ENCODE results near the gene ZNF616. TPM values are rescaled to one million over a fixed set of nuclear protein-coding genes. Genes with fewer than 3 reads are reported as not detected.

Gene ZNF616
- polyA plus RNA-seq, 1 of the 3 experiments (the other 2 are of a cell fraction), result 1.5 TPM

- Histone ChIP-seq H4K20me1 (ENCODE audit: insufficient read depth) (no peaks in the 10 kb centered on the region), H3K9ac (peak within 1 kb of the TSS; percentile 72), H3K4me3 (ENCODE audit: low read depth in 2 of 2, low read length in 1 of 2) (peak within 1 kb of the TSS; percentile 72 to 76), H3F3A (replicated peaks; ENCODE audit: insufficient read depth) (no peaks in the 10 kb centered on the region), H3K36me3 (replicated peaks in 1 of 2; ENCODE audit: control insufficient read depth in 1 of 2, insufficient read depth in 2 of 2, low read length in 1 of 2) (peaks cover 6 to 21% of the 10 kb centered on the region in 2 experiments), H3K27ac (ENCODE audit: low read depth in 2 of 2, low read length in 1 of 2) (peak within 1 kb of the TSS; percentile 33 to 81; a peak in 3 of 4 replicates), H3K9me3 (no peaks in the 10 kb centered on the region), H3K79me2 (ENCODE audit: insufficient read depth) (no peaks in the 10 kb centered on the region), H3K27me3 (ENCODE audit: insufficient read depth) (no peaks in the 10 kb centered on the region), H3K4me1 (ENCODE audit: control insufficient read depth in 1 of 2, insufficient read depth in 2 of 2, low read depth in 1 of 2, low read length in 1 of 2) (peaks cover 0 to 12% of the 10 kb centered on the region in 2 experiments; a peak in 1 of 4 replicates), H3K4me2 (peak within 1 kb of the TSS; percentile 89), H3K9me2 (no peaks in the 10 kb centered on the region), H2AFZ (ENCODE audit: low read depth) (peak within 1 kb of the TSS; percentile 98)
- 6% methylated on average over 37 of the region's 37 CpGs for WGBS (ENCODE audit: low lambda C conversion rate)
- peak; percentile 92 for DNase-seq
- TF ChIP-seq GABPA (IDR thresholded peaks at IDR 0.05; ENCODE audit: low read depth) (peak; percentile 80), GATA2 (CRISPR knock-in tag; IDR thresholded peaks at IDR 0.05) (no peak), TAF1 (IDR thresholded peaks at IDR 0.05; ENCODE audit: borderline replicate concordance, low read depth, low read length) (peak; percentile 58; the same call in 1 of the 2 replicates), POLR2AphosphoS5 (IDR thresholded peaks at IDR 0.05; ENCODE audit: low read depth, low read length) (peak; percentile 83), ELF1 (IDR thresholded peaks at IDR 0.05) (peak; percentile 69), MXI1 (IDR thresholded peaks at IDR 0.05; ENCODE audit: low read depth, low read length) (peak; percentile 53; the same call in 1 of the 2 replicates), REST (IDR thresholded peaks at IDR 0.05; ENCODE audit: low read depth, low read length) (peak; percentile 42; the same call in 1 of the 2 replicates)
- TF ChIP-seq, protein P1, sequence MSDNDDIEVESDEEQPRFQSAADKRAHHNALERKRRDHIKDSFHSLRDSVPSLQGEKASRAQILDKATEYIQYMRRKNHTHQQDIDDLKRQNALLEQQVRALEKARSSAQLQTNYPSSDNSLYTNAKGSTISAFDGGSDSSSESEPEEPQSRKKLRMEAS (IDR thresholded peaks at IDR 0.05; ENCODE audit: low read depth), result no peak
- POLR2A ChIA-PET, result interaction anchor here (0.6 to 2.0 kb wide), 3 partner anchors 9 to 522 kb away, joined by 3 to 13 read pairs (median 9); partner anchors contain the start of gene PPP2R1A
- CTCF ChIA-PET, result interaction anchor here (2.1 to 2.6 kb wide), 2 partner anchors 18 to 66 kb away, joined by 5 to 7 read pairs; partner anchors contain the start of gene PPP2R1A
These were observed 31.8 kb upstream of the ZNF616 start, which contains the start of gene ZNF836 for GRCh38 chr19:52171321-52172169. Gene ZNF836 (minus strand): TSS chr19:52171621. CDS start chr19:52168072, 3,549 bp downstream.

GRCh38 chr19:52170863-52171320 lies 31.2 kb upstream of the ZNF616 start:
- Histone ChIP-seq H3K4me3 (ENCODE audit: low read depth in 2 of 2, low read length in 1 of 2) (peak overlapping the region; percentile 72 to 76), H3K9ac (peak overlapping the region; percentile 72), H3F3A (replicated peaks; ENCODE audit: insufficient read depth) (no peaks in the 10 kb centered on the region), H3K9me3 (no peaks in the 10 kb centered on the region), H3K9me2 (no peaks in the 10 kb centered on the region), H3K4me2 (peak overlapping the region; percentile 89), H4K20me1 (ENCODE audit: insufficient read depth) (no peaks in the 10 kb centered on the region), H3K27me3 (ENCODE audit: insufficient read depth) (no peaks in the 10 kb centered on the region), H3K4me1 (ENCODE audit: control insufficient read depth in 1 of 2, insufficient read depth in 2 of 2, low read depth in 1 of 2, low read length in 1 of 2) (peaks cover 0 to 12% of the 10 kb centered on the region in 2 experiments; a peak in 1 of 4 replicates), H3K27ac (ENCODE audit: low read depth in 2 of 2, low read length in 1 of 2) (peak overlapping the region; percentile 33 to 81; a peak in 3 of 4 replicates), H2AFZ (ENCODE audit: low read depth) (peak overlapping the region; percentile 98), H3K79me2 (ENCODE audit: insufficient read depth) (no peaks in the 10 kb centered on the region), H3K36me3 (replicated peaks in 1 of 2; ENCODE audit: control insufficient read depth in 1 of 2, insufficient read depth in 2 of 2, low read length in 1 of 2) (peaks cover 6 to 25% of the 10 kb centered on the region in 2 experiments)
- ChIA-PET POLR2A (interaction anchor here (2.0 kb wide), 1 partner anchor 18 kb away, joined by 13 read pairs; the partner anchor contains the start of gene PPP2R1A), CTCF (interaction anchor here (2.1 to 2.6 kb wide), 2 partner anchors 19 to 66 kb away, joined by 5 to 7 read pairs; partner anchors contain the start of gene PPP2R1A)
- WGBS (ENCODE audit: low lambda C conversion rate), result 7% methylated on average over 22 of the region's 22 CpGs
- no peak for TF ChIP-seq MXI1 (IDR thresholded peaks at IDR 0.05; ENCODE audit: low read depth, low read length)
- TF ChIP-seq MEF2A (IDR thresholded peaks at IDR 0.05; ENCODE audit: borderline replicate concordance, low read depth), result no peak
- DNase-seq, result peak; percentile 58

Data from SK-N-SH (cell line).